ENCODE measurements around the gene PAOX. TPM values are rescaled to one million over a fixed set of nuclear protein-coding genes. Genes with fewer than 3 reads are reported as not detected.

The PAOX gene
- total and polyA plus RNA-seq, 11 donors, result 2.1 to 7.3 (median 3.4) TPM

DNA sequence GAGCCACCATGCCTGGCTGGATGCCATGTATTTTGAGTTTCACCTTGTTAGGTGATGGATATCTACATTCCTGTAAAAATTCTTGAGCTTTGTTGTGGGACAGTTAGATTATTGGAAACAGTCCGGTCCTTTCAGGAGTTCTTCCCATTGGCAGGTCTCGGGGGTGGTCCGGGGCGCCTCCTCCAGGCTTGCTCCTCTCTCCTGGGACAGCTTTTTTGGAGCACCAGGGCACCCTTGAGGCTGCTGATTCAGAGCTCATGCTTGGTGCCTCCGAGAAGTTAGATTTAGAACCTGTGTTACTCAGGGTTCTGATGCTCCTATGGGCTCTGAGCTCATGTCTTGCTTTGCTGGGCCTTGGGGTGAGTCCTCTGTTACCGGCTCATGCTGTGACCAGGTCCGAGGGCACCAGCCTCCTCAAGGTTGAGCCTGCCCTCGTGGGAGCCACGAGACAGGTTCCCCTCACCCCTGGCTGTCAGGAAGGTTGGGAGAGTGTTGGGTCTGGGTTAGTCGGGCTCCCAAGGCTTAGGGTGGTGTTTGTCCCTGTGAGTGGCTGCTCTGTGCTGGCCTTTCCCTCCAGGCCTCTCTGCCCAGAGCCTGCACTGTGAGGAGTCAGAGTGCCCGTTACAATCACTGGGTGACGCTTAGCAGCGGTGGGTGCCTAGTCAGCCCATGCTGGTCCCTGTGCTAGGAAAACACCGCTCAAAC is 39.4 kb downstream of the PAOX start:
- H3K36me3 ChIP-seq, result peaks cover 0 to 43% (median 28%) of the 10 kb centered on the region in 9 donors
- peaks cover 0 to 7% (median 0%) of the 10 kb centered on the region in 12 donors for H3K4me1 ChIP-seq
- WGBS, 4 donors, result 92 to 97% (median 96%) methylated on average over 14 of the region's 14 CpGs
- ATAC-seq, result no peak
- peaks cover 0 to 15% (median 0%) of the 10 kb centered on the region in 9 donors for H3K27me3 ChIP-seq
- H3K4me3 ChIP-seq, result no peak overlapping the region
- H3K27ac ChIP-seq, result no peak overlapping the region
- DNase-seq, result no peak
- TF ChIP-seq CTCF (IDR thresholded peaks at IDR 0.05) (no peak), POLR2A (IDR thresholded peaks at IDR 0.05) (no peak)
- peaks cover 0 to 1% (median 0%) of the 10 kb centered on the region in 12 donors for H3K9me3 ChIP-seq
- intact Hi-C loops (cut with DNase I), result no loop called here

GRCh38 chr10:133419211-133419950 is 40.3 kb downstream of the PAOX start:
- intact Hi-C loops (cut with DNase I), result no loop called here
- no peak for ATAC-seq
- Histone ChIP-seq H3K27me3 (peaks cover 0 to 17% (median 0%) of the 10 kb centered on the region in 9 donors), H3K27ac (no peak overlapping the region), H3K4me1 (peaks cover 0 to 10% (median 0%) of the 10 kb centered on the region in 12 donors), H3K36me3 (peaks cover 0 to 42% (median 25%) of the 10 kb centered on the region in 9 donors), H3K9me3 (no peaks in the 10 kb centered on the region), H3K4me3 (no peak overlapping the region)
- no peak for TF ChIP-seq POLR2A (IDR thresholded peaks at IDR 0.05)
- no peak for TF ChIP-seq CTCF (IDR thresholded peaks at IDR 0.05)
- DNase-seq, result no peak
- 90 to 96% (median 93%) methylated on average over 31 to 34 of the region's 34 CpGs for WGBS, 4 donors

DNA sequence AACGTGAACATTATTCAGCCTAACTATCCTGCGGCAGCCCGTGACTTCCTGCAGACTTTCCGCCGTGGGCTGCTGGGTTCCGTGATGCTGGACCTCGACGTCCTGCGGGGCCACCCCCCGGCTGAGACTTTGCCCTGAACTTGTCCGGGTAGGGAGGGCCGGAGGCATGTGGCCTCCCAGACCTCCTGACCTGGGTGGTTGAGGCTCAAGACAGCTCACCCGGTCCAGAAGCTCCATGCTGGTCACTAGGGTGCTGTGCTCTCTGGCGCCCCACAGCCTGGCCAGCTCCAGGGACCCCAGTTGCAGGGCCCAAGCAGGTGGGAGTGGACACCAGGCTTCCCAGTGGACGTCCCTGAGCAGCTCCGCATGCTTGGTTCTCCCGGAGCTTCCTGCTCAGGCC is 41.0 kb downstream of the PAOX start:
- Histone ChIP-seq H3K9me3 (no peaks in the 10 kb centered on the region), H3K4me1 (peaks cover 0 to 10% (median 0%) of the 10 kb centered on the region in 12 donors), H3K4me3 (no peak overlapping the region), H3K36me3 (peaks cover 0 to 39% (median 25%) of the 10 kb centered on the region in 9 donors), H3K27ac (no peak overlapping the region), H3K27me3 (peaks cover 0 to 17% (median 0%) of the 10 kb centered on the region in 9 donors)
- intact Hi-C loops (cut with DNase I), result loop anchor here in 3 of 10 donors (5.0 to 10.0 kb wide), 2 partner anchors 152 to 155 kb away; no protein-coding TSS in a partner anchor
- ATAC-seq (no peak), DNase-seq (no peak)
- 87 to 93% (median 92%) methylated on average over 3 to 17 of the region's 17 CpGs for WGBS, 4 donors
- no peak for TF ChIP-seq POLR2A (IDR thresholded peaks at IDR 0.05)
- no peak for TF ChIP-seq CTCF (IDR thresholded peaks at IDR 0.05)

DNA sequence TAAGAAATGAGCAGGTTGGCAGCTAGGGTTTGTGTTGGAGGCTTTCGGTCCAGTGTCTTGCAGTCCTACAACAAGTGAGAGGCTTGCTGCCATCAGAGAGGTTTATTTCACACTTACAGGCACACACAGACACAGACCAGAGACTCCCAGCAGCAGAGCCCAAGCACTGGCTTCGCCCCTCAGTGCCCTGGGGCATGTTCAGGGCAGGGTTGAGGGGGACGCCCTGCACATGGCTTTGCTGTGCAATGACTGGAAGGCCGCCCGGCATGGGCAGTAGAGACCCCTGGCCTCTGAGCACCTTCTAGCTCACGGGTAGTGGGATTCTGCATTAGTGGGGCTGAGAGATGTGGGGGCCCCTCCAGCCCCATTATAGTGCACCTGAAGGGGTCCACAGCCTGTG is 41.5 kb downstream of the PAOX start:
- WGBS, 4 donors, result 76 to 97% (median 90%) methylated on average over 4 to 6 of the region's 6 CpGs
- peaks cover 0 to 34% (median 22%) of the 10 kb centered on the region in 9 donors for H3K36me3 ChIP-seq
- no peak for DNase-seq

More for the DNA sequence above, 41.5 kb downstream of the PAOX start:
- no peak for TF ChIP-seq POLR2A (IDR thresholded peaks at IDR 0.05)
- TF ChIP-seq CTCF (IDR thresholded peaks at IDR 0.05), result no peak
- peaks cover 0 to 17% (median 0%) of the 10 kb centered on the region in 9 donors for H3K27me3 ChIP-seq
- peaks cover 0 to 10% (median 0%) of the 10 kb centered on the region in 12 donors for H3K4me1 ChIP-seq
- no peak overlapping the region for H3K4me3 ChIP-seq
- H3K9me3 ChIP-seq, result no peaks in the 10 kb centered on the region
- no peak overlapping the region for H3K27ac ChIP-seq
- intact Hi-C loops (cut with DNase I), result loop anchor here in 3 of 10 donors (5.0 to 10.0 kb wide), 2 partner anchors 152 to 154 kb away; no protein-coding TSS in a partner anchor
- ATAC-seq, result no peak
